RCC 7860 (cell line): ENCODE measurements around the gene INAVA.
A peak's percentile ranks its signal among the peaks of the same experiment; 100 is the strongest.

Source experiments
- DNase-seq: peaks from one replicate; pipeline ENCODE4 v3.0.0-alpha.2; 2015; ENCODE audit warnings: low spot score
- FAIRE-seq: peaks from 2 replicates; lab custom pipeline; 2012; peaks lifted over from hg19 to GRCh38; lab: Jason Lieb, UNC

Gene INAVA

GRCh38 chr1:200874694-200875093 is 20.0 kb upstream of the INAVA start:
- DNase-seq (no peak), FAIRE-seq (no peak)

DNA sequence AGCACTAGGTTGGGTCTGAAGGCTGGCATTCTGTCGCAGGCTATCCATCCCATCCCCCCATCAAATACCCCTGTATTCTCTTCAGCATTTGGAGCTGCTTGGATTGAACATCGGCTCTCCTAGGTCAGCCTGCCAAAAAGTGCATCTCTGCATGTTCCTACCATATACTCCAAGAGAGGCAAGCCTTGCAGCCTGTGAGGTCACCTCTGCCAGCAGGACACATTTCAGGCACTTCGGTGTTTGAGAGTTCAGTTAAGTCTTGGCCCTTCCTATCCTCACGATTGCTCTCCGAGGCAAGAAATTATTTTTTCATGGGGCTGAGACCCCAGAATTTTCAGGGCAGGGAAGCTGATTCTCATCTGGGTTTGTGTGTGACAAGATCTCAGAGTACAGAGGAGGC is 19.3 kb upstream of the INAVA start:
- DNase-seq (no peak), FAIRE-seq (no peak)

GRCh38 chr1:200877010-200877409 is 17.7 kb upstream of the INAVA start:
- no peak for DNase-seq
- no peak for FAIRE-seq

DNA sequence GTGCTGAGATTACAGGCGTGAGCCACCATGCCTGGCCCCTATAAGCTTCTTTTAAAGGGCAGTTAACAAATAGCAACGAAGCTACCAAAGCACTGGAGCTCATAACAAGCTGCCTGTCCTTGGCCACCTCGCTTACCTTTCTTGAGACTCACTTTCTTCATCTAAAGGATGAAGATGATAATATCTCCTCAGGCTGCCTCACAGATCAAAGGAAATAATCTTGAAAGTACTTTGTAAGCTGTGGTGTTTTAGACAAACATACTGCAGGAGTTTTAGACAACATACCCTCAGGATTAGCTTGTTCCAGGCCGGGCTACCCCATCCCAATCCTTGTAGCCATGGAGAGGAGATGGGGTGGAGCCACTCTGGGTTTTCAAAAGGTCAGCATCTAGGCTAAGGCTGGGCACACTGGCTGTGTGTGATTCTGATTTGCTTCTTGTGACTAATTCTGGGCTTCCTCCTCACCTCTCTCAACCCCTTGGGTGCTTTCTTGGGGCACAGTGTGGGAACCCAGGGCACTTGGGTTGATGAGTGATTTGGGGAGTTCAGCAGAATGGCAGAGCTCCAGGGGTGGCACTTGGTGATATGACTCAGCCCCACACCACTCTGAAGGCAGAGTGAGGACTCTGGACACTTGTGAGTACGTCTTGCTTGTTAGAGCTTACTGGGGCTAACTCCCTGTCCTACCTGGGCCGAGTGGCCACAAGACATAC is 16.7 kb upstream of the INAVA start:
- DNase-seq (no peak), FAIRE-seq (no peak)

DNA sequence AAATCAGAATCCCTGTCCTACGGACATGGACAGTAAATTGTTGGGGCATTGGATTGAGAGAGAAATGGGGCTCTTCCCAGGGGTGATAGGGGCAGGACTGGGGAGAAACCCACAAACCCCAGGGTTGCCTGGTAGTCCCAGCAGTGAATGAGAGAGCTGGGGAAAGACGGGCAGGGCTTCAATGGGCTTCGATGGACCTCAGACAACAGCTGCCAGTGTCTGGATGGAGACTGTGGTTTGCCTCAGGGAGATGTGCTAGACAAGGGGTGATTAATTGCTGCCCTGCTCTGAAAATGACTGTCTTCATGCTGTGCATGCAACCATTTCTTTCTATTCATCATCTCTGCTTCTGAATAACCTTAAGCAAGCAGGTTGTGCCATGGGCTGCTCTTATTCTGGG is 14.5 kb upstream of the INAVA start:
- FAIRE-seq (no peak), DNase-seq (no peak)

GRCh38 chr1:200883118-200883517 is 11.6 kb upstream of the INAVA start:
- DNase-seq (no peak), FAIRE-seq (no peak)

DNA sequence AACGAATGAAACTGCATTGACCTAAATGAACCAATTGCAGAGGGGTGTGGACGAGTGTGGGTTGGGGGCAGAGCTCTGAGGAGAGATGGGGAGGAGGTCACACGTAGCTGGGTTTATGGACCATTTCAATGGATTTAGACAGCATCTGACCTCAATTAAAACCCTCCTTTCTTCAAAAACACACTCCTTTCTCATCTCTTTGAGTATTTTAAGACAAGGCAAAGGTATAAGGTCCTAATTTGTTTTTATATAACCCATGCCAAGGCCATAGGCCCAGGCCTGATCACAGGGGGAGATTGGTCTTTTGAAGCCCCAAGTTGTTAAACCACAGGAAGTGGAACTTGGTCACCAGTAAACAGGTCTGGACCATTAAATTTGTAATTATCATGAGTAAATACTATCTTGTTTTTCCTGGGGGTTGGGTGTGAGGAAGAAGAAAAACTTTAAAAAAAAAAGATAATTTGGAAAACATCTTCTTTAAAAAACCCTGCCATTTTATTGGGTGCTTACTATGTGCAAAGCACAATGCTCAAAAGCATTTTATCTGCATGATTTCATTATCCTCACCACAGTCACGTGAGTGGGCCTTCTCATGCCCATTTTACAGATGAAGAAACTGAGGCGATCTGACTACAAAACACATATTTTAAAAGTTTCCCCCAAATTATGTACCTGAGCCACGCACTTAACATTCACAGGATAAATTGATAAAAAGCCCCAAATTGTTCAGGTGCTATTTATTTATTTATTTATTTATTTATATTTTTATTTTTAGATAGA is 8.9 kb upstream of the INAVA start:
- FAIRE-seq, result no peak
- DNase-seq, result no peak

DNA sequence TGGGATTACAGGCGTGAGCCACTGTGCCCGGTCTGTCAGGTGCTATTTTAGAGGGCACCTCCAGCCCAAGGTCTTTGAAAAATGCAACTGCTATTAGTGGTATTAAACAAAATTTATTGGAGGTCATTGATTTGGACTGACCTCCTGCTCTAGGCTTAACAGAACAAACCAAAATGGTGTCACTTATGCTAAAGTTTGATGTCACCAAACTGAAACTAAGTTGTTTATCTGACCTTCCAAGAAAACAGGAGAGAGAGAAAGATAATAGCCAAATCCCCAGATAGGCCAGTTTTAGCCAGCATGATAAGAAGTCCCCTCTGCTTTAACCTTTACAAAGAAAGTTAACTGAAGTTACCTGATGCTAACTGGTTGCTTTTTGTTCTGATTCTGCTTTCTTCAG is 8.1 kb upstream of the INAVA start:
- no peak for FAIRE-seq
- no peak for DNase-seq

DNA sequence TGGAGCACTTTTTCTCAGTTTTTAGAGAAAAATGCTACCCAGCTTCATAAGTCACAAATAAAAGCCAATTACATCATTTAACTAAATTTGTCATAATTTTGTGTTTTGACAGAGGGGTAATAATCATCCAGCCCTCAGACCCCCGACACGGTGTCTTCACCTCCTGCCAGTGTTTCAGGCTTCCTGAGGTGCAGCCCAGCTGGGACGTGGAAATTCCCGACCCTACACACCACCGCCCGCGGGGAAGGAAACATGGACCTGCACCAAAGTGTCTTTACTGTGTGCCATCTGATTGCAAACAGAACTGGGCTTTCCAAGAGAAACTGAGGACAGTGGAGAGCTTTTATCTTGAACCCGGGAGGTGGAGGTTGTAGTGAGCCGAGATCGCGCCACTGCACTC is 7.7 kb upstream of the INAVA start:
- DNase-seq, result no peak
- no peak for FAIRE-seq

GRCh38 chr1:200887772-200888348 is 6.8 kb upstream of the INAVA start:
- FAIRE-seq, result no peak
- no peak for DNase-seq

- DNase-seq, result peak; percentile 75
- no peak for FAIRE-seq
These were observed 6.3 kb upstream of the INAVA start for GRCh38 chr1:200888349-200888838.

- no peak for DNase-seq
- FAIRE-seq, result no peak
These were observed 5.1 kb upstream of the INAVA start for GRCh38 chr1:200889571-200889970.

DNA sequence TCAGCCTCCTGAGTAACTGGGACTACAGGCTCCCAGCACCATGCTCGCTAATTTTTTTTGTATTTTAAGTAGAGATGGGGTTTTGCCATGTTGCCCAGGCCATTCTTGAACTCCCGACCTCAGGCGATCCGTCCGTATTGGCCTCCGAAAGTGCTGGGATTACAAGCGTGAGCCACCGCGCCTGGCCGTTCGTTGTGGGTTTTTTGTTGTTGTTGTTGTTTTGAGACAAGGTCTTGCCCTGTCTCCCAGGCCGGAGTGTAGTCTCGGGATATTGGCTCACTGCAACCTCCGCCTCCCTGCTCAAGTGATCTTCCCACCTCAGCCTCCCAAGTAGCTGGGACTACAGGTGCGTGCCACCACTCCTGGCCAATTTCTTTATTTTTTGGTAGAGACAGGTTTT is 4.7 kb upstream of the INAVA start:
- FAIRE-seq (no peak), DNase-seq (no peak)

DNA sequence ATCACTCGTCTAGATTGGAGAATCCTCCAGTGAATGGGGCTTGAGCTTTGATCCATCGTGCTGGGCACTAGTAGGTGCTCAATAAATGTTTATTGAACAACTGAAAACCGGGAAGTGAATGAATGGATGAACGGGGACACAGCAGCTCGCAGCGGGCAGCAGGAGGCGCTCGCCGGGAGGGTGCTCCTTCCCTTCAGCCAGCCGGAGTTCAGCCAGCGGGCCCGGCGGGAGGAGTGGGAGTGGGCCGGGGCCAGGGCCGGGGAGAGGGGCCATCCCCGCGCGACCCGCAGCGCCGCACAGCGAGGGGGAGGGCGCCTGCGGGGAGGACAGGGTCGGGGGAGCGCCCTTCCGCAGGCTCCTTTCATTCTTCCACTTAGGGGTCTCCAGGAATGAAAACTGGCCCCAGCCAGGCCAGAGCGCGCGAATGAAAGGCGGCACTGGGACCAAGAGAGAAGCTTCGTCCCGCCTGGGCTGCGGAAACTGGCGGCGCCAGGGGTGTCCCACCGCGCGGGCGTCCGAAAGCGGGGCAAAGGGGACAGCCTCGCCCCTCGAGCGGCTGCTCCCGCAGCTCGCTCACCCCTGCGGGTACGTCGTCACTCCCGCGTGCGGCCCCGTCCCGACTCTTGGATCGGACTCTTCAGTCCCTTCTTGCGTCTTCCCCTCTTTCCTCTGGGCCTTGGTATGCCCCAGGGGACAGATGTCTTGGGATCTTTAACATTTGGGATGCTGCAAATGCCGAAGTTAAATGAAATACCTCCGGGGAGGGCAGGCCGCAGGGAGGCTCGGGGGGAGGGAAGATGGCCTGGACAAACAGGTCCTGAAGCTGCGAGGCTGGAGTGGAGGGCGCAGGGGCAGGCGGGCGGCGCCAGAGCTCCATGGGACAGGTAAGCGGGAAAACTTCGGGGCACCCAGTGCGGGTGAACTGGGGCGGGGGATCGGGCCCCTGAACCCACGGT is 3.6 kb upstream of the INAVA start:
- DNase-seq (peak; percentile 44), FAIRE-seq (no peak)

GRCh38 chr1:200891774-200892157 is 2.9 kb upstream of the INAVA start:
- no peak for FAIRE-seq
- DNase-seq, result no peak

- FAIRE-seq (no peak), DNase-seq (no peak)
These were observed 2.2 kb upstream of the INAVA start for GRCh38 chr1:200892546-200892945.

GRCh38 chr1:200892958-200893357 is 1.7 kb upstream of the INAVA start:
- DNase-seq (no peak), FAIRE-seq (no peak)

GRCh38 chr1:200893411-200893901 is 1.2 kb upstream of the INAVA start:
- FAIRE-seq, result no peak
- no peak for DNase-seq

- FAIRE-seq (no peak), DNase-seq (no peak)
These were observed 716 bp downstream of the INAVA start for GRCh38 chr1:200895443-200895789.

GRCh38 chr1:200895801-200896530 is 1.3 kb downstream of the INAVA start:
- FAIRE-seq (no peak), DNase-seq (peak; percentile 53)
